Embryonic facial prominence (tissue), 1 donor: ENCODE results near the gene MUC21.

ENCODE experiments used
- DNase-seq: peaks from one replicate; pipeline ENCODE4 v3.0.0-alpha.2; 2016; ENCODE audit errors: extremely low spot score

MUC21 gene

GRCh38 chr6:30983439-30983838, at the start of gene MUC21:
Gene MUC21, plus strand, starts transcription at chr6:30983718. Its CDS starts 241 bp downstream, at chr6:30983959.
- no peak for DNase-seq

DNA sequence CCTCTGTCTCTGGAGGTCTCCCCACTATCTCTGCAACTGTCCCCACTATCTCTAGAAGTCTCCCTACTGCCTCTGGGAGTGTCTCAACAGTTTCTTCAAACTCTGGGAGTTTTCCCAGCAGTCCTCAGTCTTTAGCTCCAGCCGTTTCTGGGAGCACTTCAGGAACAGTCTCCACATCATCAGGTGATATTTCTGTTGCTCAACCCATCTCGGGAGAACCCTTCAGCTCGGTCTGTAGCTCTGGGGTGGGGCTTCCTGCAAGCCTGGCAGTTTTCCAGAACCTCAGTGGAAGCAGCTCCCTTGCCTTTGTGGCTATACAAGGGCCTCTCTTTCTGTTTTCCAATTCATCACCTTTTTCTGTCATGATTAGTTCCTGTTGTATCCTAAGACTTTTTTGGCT, 48.5 kb upstream of the MUC21 start:
- no peak for DNase-seq

DNA sequence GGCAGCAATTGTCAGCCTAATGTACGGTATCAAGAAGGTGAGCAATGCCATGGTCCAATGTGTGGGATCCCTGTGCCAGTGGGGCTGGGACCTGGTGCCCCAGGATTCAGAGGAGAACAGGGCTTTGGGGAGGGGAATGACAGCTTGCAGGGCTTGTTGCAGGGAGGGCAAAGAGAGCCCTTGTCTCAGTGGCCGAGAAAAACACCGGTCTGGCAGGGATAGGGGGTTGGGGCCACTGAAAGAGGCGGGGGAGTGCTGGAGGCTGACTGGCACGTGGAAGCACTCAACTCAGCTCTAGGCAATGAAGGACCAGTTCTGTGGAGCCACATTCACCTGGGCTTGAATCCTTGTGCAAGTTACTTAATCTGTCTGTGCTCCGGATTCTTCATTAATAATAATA, 46.3 kb upstream of the MUC21 start:
- DNase-seq, result no peak

DNA sequence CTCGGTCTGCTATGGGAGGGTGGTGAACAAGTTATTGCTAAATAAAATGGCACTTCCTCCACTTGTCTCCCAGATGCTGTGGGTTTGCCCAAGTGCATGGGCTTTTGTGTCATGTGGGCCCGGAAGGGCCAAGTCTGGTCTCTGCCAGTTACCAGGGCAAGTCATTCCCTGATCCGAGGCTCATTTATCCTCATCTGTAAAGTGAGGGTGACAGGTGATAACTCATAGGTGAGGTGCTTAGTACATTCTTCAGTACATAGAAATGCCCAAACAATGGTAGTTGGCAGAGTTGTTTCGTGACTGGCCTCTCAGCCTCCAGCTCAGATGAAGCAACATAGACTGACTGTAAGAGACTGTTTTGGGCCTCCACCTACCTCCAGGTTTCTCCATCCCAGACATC, 44.8 kb upstream of the MUC21 start:
- no peak for DNase-seq

DNA sequence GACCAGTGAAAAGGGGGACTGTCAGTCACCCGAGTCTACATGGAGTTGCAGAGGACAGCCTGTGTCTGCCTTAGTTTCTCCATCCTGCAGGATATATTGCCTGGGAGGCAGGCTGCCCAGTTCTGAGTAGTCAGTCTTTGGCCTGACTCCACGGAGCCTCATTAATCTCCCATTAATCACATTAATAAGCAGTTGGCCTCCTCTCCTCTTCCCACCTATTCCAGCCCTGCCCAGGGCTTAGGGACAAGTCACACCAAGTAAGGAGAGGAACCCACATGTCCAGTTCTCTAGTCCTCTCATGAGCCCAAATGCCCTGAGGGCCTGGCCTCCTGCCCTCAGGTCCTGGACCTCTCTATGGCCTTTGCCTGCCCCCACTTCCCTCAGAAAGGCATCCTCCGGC, 44.0 kb upstream of the MUC21 start:
- no peak for DNase-seq

GRCh38 chr6:30940361-30940986, 43.0 kb upstream of the MUC21 start, which contains the start of gene MUCL3:
Gene MUCL3, plus strand, starts transcription at chr6:30940973. Its CDS starts 27 bp downstream, at chr6:30941000.
- no peak for DNase-seq

DNA sequence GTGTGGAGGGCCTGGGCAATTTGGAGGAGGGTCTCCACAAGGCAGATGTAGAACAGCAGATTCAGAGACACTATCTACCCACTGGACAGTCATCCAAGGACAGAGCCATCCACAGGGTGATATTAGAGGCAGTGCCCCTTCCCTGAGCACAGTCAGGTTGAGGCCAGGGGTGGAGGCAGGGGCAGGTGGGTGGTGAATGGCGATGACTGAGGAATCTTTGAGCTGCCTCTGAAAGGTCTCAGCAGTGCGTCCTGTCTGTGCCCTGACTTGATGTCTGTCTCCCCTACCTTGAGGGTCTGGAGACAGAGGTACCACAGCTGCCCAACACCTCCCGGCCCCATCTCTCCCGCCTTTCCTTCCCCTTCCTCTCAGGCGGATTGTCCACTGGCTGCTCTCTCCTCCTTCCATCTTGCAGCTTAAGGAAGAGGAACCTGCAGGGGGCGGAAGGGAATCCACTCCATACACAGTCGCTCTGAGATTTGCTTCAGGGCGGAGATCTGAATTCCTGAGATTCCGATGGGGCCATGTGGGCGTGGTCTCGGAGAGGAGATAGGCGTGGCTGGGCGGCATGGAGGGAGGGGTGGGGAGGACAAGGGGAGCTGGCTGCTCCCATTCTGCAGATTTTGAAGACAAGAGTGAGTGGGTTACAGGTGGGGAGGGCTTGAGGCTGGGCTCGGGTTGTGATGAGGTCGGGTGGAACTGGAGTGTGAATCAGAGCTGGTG, 41.0 kb upstream of the MUC21 start:
- no peak for DNase-seq

DNA sequence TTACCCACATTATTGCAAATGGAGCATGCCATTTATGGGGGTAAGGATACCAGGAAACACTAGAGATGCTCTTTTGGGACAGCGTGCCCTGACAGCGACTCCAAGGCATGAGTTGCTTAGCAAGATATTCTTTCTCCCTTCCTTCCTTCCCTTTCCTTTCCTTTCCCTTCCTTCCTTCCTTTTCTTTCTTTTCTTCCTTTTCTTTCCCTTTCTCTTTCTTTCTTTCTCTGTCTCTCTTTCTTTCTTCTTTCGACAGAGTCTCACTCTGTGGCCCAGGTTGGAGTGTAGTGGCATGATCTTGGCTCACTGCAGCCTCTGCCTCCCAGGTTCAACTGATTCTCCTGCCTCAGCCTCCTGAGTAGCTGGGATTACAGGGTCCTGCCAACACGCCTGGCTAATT, 39.5 kb upstream of the MUC21 start:
- DNase-seq, result no peak

DNA sequence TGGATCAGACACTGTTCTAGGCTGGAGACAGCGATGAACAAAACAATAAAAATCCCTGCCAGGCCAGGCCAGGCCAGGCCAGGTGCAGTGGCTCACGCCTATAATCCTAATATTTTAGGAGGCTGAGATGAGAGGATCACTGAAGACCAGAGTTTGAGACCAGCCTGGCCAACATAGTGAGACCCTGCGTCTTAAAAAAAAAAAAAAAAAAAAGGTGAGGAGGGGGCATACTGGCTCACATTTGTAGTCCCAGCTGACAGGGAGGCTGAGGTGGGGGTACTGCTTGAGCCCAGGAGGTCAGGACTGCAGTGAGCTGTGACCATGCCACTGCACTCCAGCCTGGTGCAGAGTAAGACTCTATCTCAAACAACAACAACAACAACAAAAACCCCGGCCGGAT, 38.2 kb upstream of the MUC21 start:
- no peak for DNase-seq

- DNase-seq, result no peak
Measured at GRCh38 chr6:30947231-30947630, 36.3 kb upstream of the MUC21 start.

DNA sequence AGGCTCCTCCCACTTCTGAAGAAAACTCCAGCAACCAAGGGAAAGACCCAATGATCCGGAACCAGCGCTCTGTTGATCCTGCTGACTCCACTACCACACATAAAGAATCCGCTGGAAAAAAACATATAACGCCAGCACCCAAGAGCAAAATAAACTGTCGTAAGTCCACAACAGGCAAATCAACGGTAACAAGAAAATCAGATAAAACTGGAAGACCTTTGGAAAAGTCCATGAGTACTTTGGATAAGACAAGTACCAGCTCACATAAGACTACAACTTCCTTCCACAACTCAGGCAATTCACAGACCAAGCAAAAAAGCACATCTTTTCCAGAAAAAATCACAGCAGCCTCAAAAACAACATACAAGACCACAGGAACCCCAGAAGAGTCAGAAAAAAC, 34.7 kb upstream of the MUC21 start:
- no peak for DNase-seq

GRCh38 chr6:30951907-30952469, 31.5 kb upstream of the MUC21 start:
- no peak for DNase-seq

DNA sequence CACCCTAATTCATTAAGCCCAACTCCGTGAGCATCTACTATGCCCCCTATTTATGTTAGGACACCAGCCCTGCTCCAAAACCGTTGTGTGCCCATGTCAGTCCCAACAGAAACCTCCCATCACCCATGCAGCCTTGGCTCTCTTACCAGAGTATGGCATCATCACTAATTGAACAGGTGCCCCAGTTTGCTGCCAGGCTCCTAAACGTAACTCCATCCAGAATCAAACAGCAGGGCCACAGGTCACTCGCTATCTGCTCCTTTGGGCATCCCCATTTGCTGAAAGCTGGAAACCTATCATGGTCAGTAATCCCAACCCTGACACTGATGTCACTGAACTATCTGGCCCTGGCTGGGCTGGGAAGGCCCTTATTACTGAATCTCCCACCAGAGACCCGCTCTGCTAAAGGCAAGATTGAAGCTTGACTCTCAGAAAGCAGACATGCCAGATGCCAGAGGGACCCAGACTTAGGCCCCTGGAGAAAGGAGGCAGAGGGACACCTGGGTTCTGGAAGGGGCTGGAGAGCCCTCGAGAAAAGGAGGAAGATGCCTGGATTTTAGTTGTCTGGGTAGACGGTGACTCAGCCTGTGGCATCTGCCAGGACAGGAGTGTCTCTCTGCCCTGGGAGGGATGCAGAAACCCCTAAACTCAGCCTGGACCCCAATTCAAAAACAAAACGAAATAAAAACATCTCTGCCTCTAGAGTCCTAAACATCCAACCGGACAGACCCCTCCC, 28.7 kb upstream of the MUC21 start:
- no peak for DNase-seq

GRCh38 chr6:30955367-30956042, 28.0 kb upstream of the MUC21 start:
- no peak for DNase-seq

GRCh38 chr6:30957716-30958115, 25.8 kb upstream of the MUC21 start:
- no peak for DNase-seq

DNA sequence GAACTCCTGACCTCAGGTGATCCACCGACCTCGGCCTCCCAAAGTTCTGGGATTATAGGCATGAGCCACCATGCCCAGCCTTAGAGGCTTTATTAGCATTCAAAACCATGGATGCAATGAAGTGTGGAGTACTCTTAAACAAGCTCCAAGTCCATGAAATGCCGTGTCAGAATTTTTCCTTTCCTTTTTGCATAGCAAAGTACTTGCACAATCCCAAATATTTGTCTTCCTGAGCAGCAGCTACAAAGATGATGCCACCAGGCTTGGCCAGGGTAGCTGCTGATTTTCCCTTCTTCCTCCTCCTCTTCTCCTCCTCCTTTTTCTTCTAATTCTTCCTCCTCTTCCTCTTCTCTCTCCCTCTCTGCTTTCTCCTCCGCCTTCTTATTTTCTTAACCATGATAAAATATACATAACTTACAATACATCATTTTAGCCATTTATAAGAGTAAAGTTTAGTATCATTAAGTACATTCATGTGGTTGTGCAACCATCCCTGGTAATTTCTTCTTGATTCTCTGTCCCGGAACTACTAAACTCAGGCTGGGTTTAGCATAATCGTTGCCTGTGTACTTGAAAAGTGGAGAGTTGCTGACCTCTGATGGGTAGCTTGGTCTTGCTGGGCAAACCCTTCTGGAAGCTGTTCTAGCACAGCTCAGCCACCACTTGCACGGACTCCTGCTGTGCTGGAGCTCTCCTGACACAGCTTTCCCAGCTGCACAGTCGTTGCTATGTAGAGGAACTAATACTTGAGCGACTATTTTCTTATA, 22.4 kb upstream of the MUC21 start:
- DNase-seq, result no peak

- DNase-seq, result no peak
Measured at GRCh38 chr6:30962716-30963115, 20.8 kb upstream of the MUC21 start.

- no peak for DNase-seq
Measured at GRCh38 chr6:30963641-30964040, 19.9 kb upstream of the MUC21 start.

DNA sequence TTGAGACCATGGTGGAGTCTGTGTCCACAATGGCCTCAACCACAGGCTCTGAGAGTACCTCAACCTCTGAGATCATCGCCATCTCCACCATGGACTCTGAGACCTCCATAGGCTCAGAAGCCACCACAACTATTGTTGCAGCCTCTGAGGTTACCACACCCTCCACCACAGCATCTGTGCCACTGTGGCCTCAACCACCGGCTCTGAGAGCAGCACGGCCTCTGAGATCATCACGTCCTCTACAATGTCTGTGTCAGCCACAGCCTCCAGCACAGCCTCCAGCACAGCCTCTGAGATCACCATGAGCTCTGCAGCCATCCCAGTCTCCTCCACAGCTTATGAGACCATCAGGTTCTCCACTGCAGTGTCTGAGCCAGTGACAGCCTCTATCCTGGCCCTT, 19.4 kb upstream of the MUC21 start:
- DNase-seq, result no peak

GRCh38 chr6:30965140-30965601, 18.3 kb upstream of the MUC21 start:
- no peak for DNase-seq

DNA sequence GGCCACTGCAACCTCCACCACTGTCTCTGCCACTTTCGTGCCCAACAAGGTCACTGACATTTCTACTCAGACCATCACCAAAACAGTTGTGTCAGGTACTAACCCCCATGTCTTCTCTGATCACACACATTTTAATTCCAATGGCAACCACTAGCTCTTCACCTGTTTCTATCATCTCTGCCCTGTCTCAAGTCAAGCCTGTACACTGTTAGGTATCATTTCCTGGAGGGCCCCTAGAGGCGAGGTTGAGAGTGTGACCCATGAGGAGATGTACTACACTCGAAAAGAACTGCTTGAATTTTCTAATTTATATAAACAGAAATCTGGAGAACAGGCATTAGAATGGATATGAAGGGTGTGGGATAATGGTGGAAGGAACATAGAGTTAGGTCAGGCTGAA, 17.4 kb upstream of the MUC21 start:
- DNase-seq, result no peak
